ENCODE data around the gene MAGEA9B. TPM values are rescaled to one million over a fixed set of nuclear protein-coding genes. Genes with fewer than 3 reads are reported as not detected.
"Not testable (repeated sequence)": the region's sequence is repeated elsewhere in the genome, so short reads cannot be mapped to it uniquely, and the experiment has no call there.

The MAGEA9B gene
- total and polyA plus RNA-seq, 2 experiments from 2014 or later = 0.33 TPM; not detected in 1

GRCh38 chrX:149629730-149630387 lies 42.6 kb upstream of the MAGEA9B start:
- TF ChIP-seq EZH2 (IDR thresholded peaks at IDR 0.05; ENCODE audit: borderline replicate concordance) = no peak
- no peak for TF ChIP-seq CTCF (IDR thresholded peaks at IDR 0.05; ENCODE audit: poor library complexity)
- no peak for TF ChIP-seq EZH2phosphoT487 (IDR thresholded peaks at IDR 0.05; ENCODE audit: low read depth, severe bottlenecking, unreplicated experiment)
- Histone ChIP-seq H3K36me3 (replicated peaks; ENCODE audit: insufficient read depth, low read depth) (no peaks in the 10 kb centered on the region), H3K9me3 (ENCODE audit: low read depth) (no peaks in the 10 kb centered on the region), H3K79me2 (peaks cover 43% of the 10 kb centered on the region), H2AFZ (no peak overlapping the region), H3K9me2 (replicated peaks; ENCODE audit: insufficient read depth) (no peaks in the 10 kb centered on the region), H3K27ac (peak overlapping the region; percentile 78), H3K4me1 (ENCODE audit: insufficient read depth) (peaks cover 18% of the 10 kb centered on the region), H3K27me3 (no peaks in the 10 kb centered on the region), H4K20me1 (ENCODE audit: insufficient read depth, poor library complexity, severe bottlenecking) (peaks cover 14% of the 10 kb centered on the region), H3K4me2 (peak overlapping the region; percentile 79), H3K4me3 (peak overlapping the region; percentile 5)
- no peak for DNase-seq (ENCODE audit: low spot score)
- WGBS (ENCODE audit: low lambda C conversion rate, missing lambda C conversion rate) = 48% methylated on average over 5 of the region's 5 CpGs

GRCh38 chrX:149628768-149629167 lies 41.5 kb upstream of the MAGEA9B start:
- no peak overlapping the region for H2AFZ ChIP-seq
- no peak overlapping the region for H3K4me3 ChIP-seq
- no peaks in the 10 kb centered on the region for H3K9me3 ChIP-seq (ENCODE audit: low read depth)
- peaks cover 18% of the 10 kb centered on the region for H4K20me1 ChIP-seq (ENCODE audit: insufficient read depth, poor library complexity, severe bottlenecking)
- DNase-seq (ENCODE audit: low spot score) = no peak
- H3K9me2 ChIP-seq (replicated peaks; ENCODE audit: insufficient read depth) = no peaks in the 10 kb centered on the region
- no peak overlapping the region for H3K27ac ChIP-seq
- H3K27me3 ChIP-seq = no peaks in the 10 kb centered on the region
- H3K36me3 ChIP-seq (replicated peaks; ENCODE audit: insufficient read depth, low read depth) = no peaks in the 10 kb centered on the region
- TF ChIP-seq EZH2 (IDR thresholded peaks at IDR 0.05; ENCODE audit: borderline replicate concordance) = no peak
- no peak for TF ChIP-seq EZH2phosphoT487 (IDR thresholded peaks at IDR 0.05; ENCODE audit: low read depth, severe bottlenecking, unreplicated experiment)
- no peak for TF ChIP-seq CTCF (IDR thresholded peaks at IDR 0.05; ENCODE audit: poor library complexity)
- WGBS (ENCODE audit: low lambda C conversion rate, missing lambda C conversion rate) = 68% methylated on average over 2 of the region's 2 CpGs
- H3K79me2 ChIP-seq = peaks cover 49% of the 10 kb centered on the region
- peak overlapping the region; percentile 79 for H3K4me2 ChIP-seq
- peaks cover 19% of the 10 kb centered on the region for H3K4me1 ChIP-seq (ENCODE audit: insufficient read depth)

GRCh38 chrX:149628280-149628679 lies 41.0 kb upstream of the MAGEA9B start:
- TF ChIP-seq EZH2phosphoT487 (IDR thresholded peaks at IDR 0.05; ENCODE audit: low read depth, severe bottlenecking, unreplicated experiment) = no peak
- no peak for TF ChIP-seq CTCF (IDR thresholded peaks at IDR 0.05; ENCODE audit: poor library complexity)
- no peak for TF ChIP-seq EZH2 (IDR thresholded peaks at IDR 0.05; ENCODE audit: borderline replicate concordance)
- Histone ChIP-seq H3K4me1 (ENCODE audit: insufficient read depth) (peaks cover 19% of the 10 kb centered on the region), H3K4me2 (peak overlapping the region; percentile 79), H4K20me1 (ENCODE audit: insufficient read depth, poor library complexity, severe bottlenecking) (peaks cover 18% of the 10 kb centered on the region), H2AFZ (no peak overlapping the region), H3K79me2 (peaks cover 54% of the 10 kb centered on the region), H3K36me3 (replicated peaks; ENCODE audit: insufficient read depth, low read depth) (no peaks in the 10 kb centered on the region), H3K27ac (peak overlapping the region; percentile 27), H3K9me2 (replicated peaks; ENCODE audit: insufficient read depth) (no peaks in the 10 kb centered on the region), H3K9me3 (ENCODE audit: low read depth) (no peaks in the 10 kb centered on the region), H3K27me3 (no peaks in the 10 kb centered on the region), H3K4me3 (no peak overlapping the region)
- no peak for DNase-seq (ENCODE audit: low spot score)
- WGBS (ENCODE audit: low lambda C conversion rate, missing lambda C conversion rate) = 89% methylated on average over 3 of the region's 3 CpGs

GRCh38 chrX:149626829-149627228 lies 39.6 kb upstream of the MAGEA9B start:
- peak overlapping the region; percentile 69 for H3K4me2 ChIP-seq

GRCh38 chrX:149619662-149620061 lies 32.4 kb upstream of the MAGEA9B start:
- not testable (repeated sequence) for H3K9me2 ChIP-seq (replicated peaks; ENCODE audit: insufficient read depth); H3K4me2 ChIP-seq; DNase-seq (ENCODE audit: low spot score); H3K4me3 ChIP-seq; H3K9me3 ChIP-seq (ENCODE audit: low read depth); H3K36me3 ChIP-seq (replicated peaks; ENCODE audit: insufficient read depth, low read depth); H3K4me1 ChIP-seq (ENCODE audit: insufficient read depth); H3K27ac ChIP-seq; H4K20me1 ChIP-seq (ENCODE audit: insufficient read depth, poor library complexity, severe bottlenecking); H2AFZ ChIP-seq; H3K27me3 ChIP-seq
- WGBS (ENCODE audit: low lambda C conversion rate, missing lambda C conversion rate) = no CpG with 5 or more reads among the region's 1 CpG
- H3K79me2 ChIP-seq = peaks cover 81% of the 10 kb centered on the region

More at GRCh38 chrX:149626829-149627228, 39.6 kb upstream of the MAGEA9B start:
- not testable (repeated sequence) for H3K36me3 ChIP-seq (replicated peaks; ENCODE audit: insufficient read depth, low read depth); H3K9me3 ChIP-seq (ENCODE audit: low read depth); H3K27me3 ChIP-seq; H3K4me3 ChIP-seq; H3K9me2 ChIP-seq (replicated peaks; ENCODE audit: insufficient read depth); DNase-seq (ENCODE audit: low spot score); H2AFZ ChIP-seq
- Histone ChIP-seq H3K79me2 (peaks cover 69% of the 10 kb centered on the region), H3K4me1 (ENCODE audit: insufficient read depth) (peaks cover 19% of the 10 kb centered on the region), H3K27ac (peak overlapping the region; percentile 56), H4K20me1 (ENCODE audit: insufficient read depth, poor library complexity, severe bottlenecking) (peaks cover 18% of the 10 kb centered on the region)
- WGBS (ENCODE audit: low lambda C conversion rate, missing lambda C conversion rate) = 46% methylated on average over 8 of the region's 8 CpGs

Data from hepatocyte (in vitro differentiated cells).